SK-N-SH treated with all-trans-retinoic acid at 6 μM for 48 hours (cell line): Measurements from ENCODE around the gene WDR44.

ENCODE experiments used
- CSDC2 ChIP-seq: fragments of 250-450 bp; sonication (Bioruptor Pico); IDR thresholded peaks from 2 replicates; pipeline ENCODE4 v1.5.0; 2020; ENCODE audit warnings: mild to moderate bottlenecking, moderate library complexity
- GLIS3 ChIP-seq: fragments of 250-450 bp; sonication (Bioruptor Pico); IDR thresholded peaks from 2 replicates; pipeline ENCODE4 v1.5.0; 2020; ENCODE audit warnings: mild to moderate bottlenecking, moderate library complexity
- ISL1 ChIP-seq: fragments of 250-450 bp; sonication (Bioruptor Pico); IDR thresholded peaks from 2 replicates; pipeline ENCODE4 v2.1.2; 2022; ENCODE audit warnings: mild to moderate bottlenecking, moderate library complexity
- PPARA ChIP-seq: fragments of 250-450 bp; sonication (Bioruptor Pico); IDR thresholded peaks from 2 replicates; pipeline ENCODE4 v1.5.0; 2020; ENCODE audit warnings: mild to moderate bottlenecking, borderline replicate concordance
- RARB ChIP-seq: fragments of 250-450 bp; sonication (Bioruptor Pico); IDR thresholded peaks from 2 replicates; pipeline ENCODE4 v1.8.0; 2021; ENCODE audit warnings: mild to moderate bottlenecking, moderate library complexity
- SNAI2 ChIP-seq: fragments of 250-450 bp; sonication (Bioruptor Pico); IDR thresholded peaks from 2 replicates; pipeline ENCODE4 v1.5.0; 2020; ENCODE audit warnings: mild to moderate bottlenecking, moderate library complexity
- ZC3H10 ChIP-seq: fragments of 250-450 bp; sonication (Bioruptor Pico); IDR thresholded peaks from 2 replicates; pipeline ENCODE4 v1.5.1; 2021; ENCODE audit warnings: mild to moderate bottlenecking, moderate library complexity
- ZFP3 ChIP-seq: fragments of 250-450 bp; sonication (Bioruptor Pico); IDR thresholded peaks from 2 replicates; pipeline ENCODE4 v1.5.0; 2020; ENCODE audit warnings: mild to moderate bottlenecking, moderate library complexity
- ZNF565 ChIP-seq: fragments of 450-650 bp; formaldehyde crosslinking; conservative IDR thresholded peaks from 2 replicates; pipeline ENCODE4 v1.5.0; 2020; ENCODE audit warnings: low read depth, mild to moderate bottlenecking, moderate library complexity
- TF ChIP-seq, protein P1 (sequence below): fragments of 250-450 bp; sonication (Bioruptor Pico); IDR thresholded peaks from 2 replicates; pipeline ENCODE4 v1.8.0; 2021; ENCODE audit warnings: low read depth, mild to moderate bottlenecking, moderate library complexity, borderline replicate concordance
- TF ChIP-seq, protein P2 (sequence below): fragments of 250-450 bp; sonication (Bioruptor Pico); IDR thresholded peaks from 2 replicates; pipeline ENCODE4 v1.8.0; 2020; ENCODE audit warnings: mild to moderate bottlenecking, moderate library complexity, borderline replicate concordance
- TF ChIP-seq, protein P3 (sequence below): fragments of 250-450 bp; sonication (Bioruptor Pico); IDR thresholded peaks from 2 replicates; pipeline ENCODE4 v1.5.1; 2020; ENCODE audit warnings: low read depth, mild to moderate bottlenecking, moderate library complexity

- TF ChIP-seq PPARA (no peak), RARB (CRISPR knock-in tag) (no peak), ZNF565 (CRISPR knock-in tag) (no peak), SNAI2 (no peak), ISL1 (CRISPR knock-in tag) (no peak), CSDC2 (CRISPR knock-in tag) (no peak), ZC3H10 (CRISPR knock-in tag) (no peak), GLIS3 (CRISPR knock-in tag) (no peak), ZFP3 (CRISPR knock-in tag) (no peak)
- TF ChIP-seq, protein P1, sequence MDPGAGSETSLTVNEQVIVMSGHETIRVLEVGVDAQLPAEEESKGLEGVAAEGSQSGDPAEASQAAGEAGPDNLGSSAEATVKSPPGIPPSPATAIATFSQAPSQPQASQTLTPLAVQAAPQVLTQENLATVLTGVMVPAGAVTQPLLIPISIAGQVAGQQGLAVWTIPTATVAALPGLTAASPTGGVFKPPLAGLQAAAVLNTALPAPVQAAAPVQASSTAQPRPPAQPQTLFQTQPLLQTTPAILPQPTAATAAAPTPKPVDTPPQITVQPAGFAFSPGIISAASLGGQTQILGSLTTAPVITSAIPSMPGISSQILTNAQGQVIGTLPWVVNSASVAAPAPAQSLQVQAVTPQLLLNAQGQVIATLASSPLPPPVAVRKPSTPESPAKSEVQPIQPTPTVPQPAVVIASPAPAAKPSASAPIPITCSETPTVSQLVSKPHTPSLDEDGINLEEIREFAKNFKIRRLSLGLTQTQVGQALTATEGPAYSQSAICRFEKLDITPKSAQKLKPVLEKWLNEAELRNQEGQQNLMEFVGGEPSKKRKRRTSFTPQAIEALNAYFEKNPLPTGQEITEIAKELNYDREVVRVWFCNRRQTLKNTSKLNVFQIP (CRISPR knock-in tag), result no peak
- TF ChIP-seq, protein P2, sequence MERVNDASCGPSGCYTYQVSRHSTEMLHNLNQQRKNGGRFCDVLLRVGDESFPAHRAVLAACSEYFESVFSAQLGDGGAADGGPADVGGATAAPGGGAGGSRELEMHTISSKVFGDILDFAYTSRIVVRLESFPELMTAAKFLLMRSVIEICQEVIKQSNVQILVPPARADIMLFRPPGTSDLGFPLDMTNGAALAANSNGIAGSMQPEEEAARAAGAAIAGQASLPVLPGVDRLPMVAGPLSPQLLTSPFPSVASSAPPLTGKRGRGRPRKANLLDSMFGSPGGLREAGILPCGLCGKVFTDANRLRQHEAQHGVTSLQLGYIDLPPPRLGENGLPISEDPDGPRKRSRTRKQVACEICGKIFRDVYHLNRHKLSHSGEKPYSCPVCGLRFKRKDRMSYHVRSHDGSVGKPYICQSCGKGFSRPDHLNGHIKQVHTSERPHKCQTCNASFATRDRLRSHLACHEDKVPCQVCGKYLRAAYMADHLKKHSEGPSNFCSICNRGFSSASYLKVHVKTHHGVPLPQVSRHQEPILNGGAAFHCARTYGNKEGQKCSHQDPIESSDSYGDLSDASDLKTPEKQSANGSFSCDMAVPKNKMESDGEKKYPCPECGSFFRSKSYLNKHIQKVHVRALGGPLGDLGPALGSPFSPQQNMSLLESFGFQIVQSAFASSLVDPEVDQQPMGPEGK (CRISPR knock-in tag), result no peak
- TF ChIP-seq, protein P3, sequence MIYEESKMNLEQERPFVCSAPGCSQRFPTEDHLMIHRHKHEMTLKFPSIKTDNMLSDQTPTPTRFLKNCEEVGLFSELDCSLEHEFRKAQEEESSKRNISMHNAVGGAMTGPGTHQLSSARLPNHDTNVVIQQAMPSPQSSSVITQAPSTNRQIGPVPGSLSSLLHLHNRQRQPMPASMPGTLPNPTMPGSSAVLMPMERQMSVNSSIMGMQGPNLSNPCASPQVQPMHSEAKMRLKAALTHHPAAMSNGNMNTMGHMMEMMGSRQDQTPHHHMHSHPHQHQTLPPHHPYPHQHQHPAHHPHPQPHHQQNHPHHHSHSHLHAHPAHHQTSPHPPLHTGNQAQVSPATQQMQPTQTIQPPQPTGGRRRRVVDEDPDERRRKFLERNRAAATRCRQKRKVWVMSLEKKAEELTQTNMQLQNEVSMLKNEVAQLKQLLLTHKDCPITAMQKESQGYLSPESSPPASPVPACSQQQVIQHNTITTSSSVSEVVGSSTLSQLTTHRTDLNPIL (CRISPR knock-in tag), result no peak
These were observed 150.8 kb downstream of the WDR44 start for GRCh38 chrX:118496763-118497079.
